ENCODE data around the gene CLCN5. TPM values are rescaled to one million over a fixed set of nuclear protein-coding genes. Genes with fewer than 3 reads are reported as not detected.

CLCN5 gene
- total RNA-seq (ENCODE audit: insufficient read depth, low replicate concordance) = 10.4 TPM

GRCh38 chrX:49922291-49923241 is at the start of gene CLCN5:
CLCN5 (plus strand) TSS chrX:49922596; CDS start chrX:49925299, 2,703 bp downstream.
- peak; percentile 97 for DNase-seq (ENCODE audit: low spot score)

GRCh38 chrX:49876750-49877149 is 45.6 kb upstream of the CLCN5 start:
- DNase-seq (ENCODE audit: low spot score) = peak; percentile 23

- no peak for DNase-seq (ENCODE audit: low spot score)
Observed at GRCh38 chrX:49877397-49878101, 44.8 kb upstream of the CLCN5 start.

GRCh38 chrX:49878128-49878833 is 44.1 kb upstream of the CLCN5 start:
- DNase-seq (ENCODE audit: low spot score) = no peak

- peak; percentile 92 for DNase-seq (ENCODE audit: low spot score)
Observed at GRCh38 chrX:49878834-49879655, 43.4 kb upstream of the CLCN5 start, which contains the start of gene USP27X. USP27X (plus strand) TSS chrX:49879484; CDS start chrX:49880308, 824 bp downstream.

GRCh38 chrX:49879656-49880277 is 42.6 kb upstream of the CLCN5 start:
- DNase-seq (ENCODE audit: low spot score) = no peak

- DNase-seq (ENCODE audit: low spot score) = no peak
Observed at GRCh38 chrX:49880668-49881067, 41.7 kb upstream of the CLCN5 start.

- peak; percentile 42 for DNase-seq (ENCODE audit: low spot score)
Observed at GRCh38 chrX:49884290-49884862, 38.0 kb upstream of the CLCN5 start.

- no peak for DNase-seq (ENCODE audit: low spot score)
Observed at GRCh38 chrX:49892542-49892941, 29.9 kb upstream of the CLCN5 start.

- no peak for DNase-seq (ENCODE audit: low spot score)
Observed at GRCh38 chrX:49896951-49897350, 25.4 kb upstream of the CLCN5 start.

GRCh38 chrX:49901048-49901447 is 21.3 kb upstream of the CLCN5 start:
- DNase-seq (ENCODE audit: low spot score) = peak; percentile 22

GRCh38 chrX:49910344-49910743 is 12.1 kb upstream of the CLCN5 start:
- no peak for DNase-seq (ENCODE audit: low spot score)

- no peak for DNase-seq (ENCODE audit: low spot score)
Observed at GRCh38 chrX:49912086-49912485, 10.3 kb upstream of the CLCN5 start.

GRCh38 chrX:49912861-49913260 is 9.5 kb upstream of the CLCN5 start:
- no peak for DNase-seq (ENCODE audit: low spot score)

GRCh38 chrX:49915361-49916222 is 6.8 kb upstream of the CLCN5 start:
- DNase-seq (ENCODE audit: low spot score) = peak; percentile 50

GRCh38 chrX:49919617-49920016 is 2.8 kb upstream of the CLCN5 start:
- peak; percentile 68 for DNase-seq (ENCODE audit: low spot score)

- no peak for DNase-seq (ENCODE audit: low spot score)
Observed at GRCh38 chrX:49921109-49921508, 1.3 kb upstream of the CLCN5 start.

GRCh38 chrX:49925176-49925575 is 2.8 kb downstream of the CLCN5 start:
- DNase-seq (ENCODE audit: low spot score) = no peak

- no peak for DNase-seq (ENCODE audit: low spot score)
Observed at GRCh38 chrX:49930039-49930438, 7.6 kb downstream of the CLCN5 start.

All from umbilical cord (tissue), 2 donors.